Measurements from ENCODE around the gene DMPK.

DMPK gene

DNA sequence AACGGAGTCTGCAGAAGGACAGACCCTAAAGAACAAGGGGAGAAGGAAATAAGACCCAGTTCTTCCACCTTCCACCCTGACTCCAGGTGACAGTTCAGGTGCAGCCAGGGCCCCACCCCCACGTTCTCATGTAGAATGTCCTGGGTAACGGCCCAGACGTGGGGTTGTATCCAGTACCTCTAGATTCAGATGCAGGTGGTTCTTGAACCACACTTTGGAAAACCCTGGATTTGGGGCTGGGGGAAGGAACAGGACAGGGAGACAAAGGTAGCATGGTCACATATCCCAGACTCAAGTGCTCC is 2.2 kb downstream of the DMPK start:
- H4K8ac ChIP-seq (ENCODE audit: low read depth, low read length) = peak overlapping the region; percentile 78
- H3K9ac ChIP-seq (ENCODE audit: low read depth, low read length, poor library complexity) = no peak overlapping the region
- H3K18ac ChIP-seq (ENCODE audit: low read length) = peak overlapping the region; percentile 55
- H3K4me2 ChIP-seq (ENCODE audit: insufficient read depth, low read length, poor library complexity, severe bottlenecking) = peak overlapping the region; percentile 83
- no peak for DNase-seq (ENCODE audit: low spot score)
- no peak overlapping the region for H2AFZ ChIP-seq (ENCODE audit: low read length)
- no CpG with 5 or more reads among the region's 4 CpGs for WGBS, 2 donors (ENCODE audit: extremely low coverage in 2 of 2, insufficient read length in 2 of 2, insufficient replicate concordance in 1 of 2)
- no peak overlapping the region for H3K27ac ChIP-seq (replicated peaks; ENCODE audit: low read length)
- H2BK15ac ChIP-seq (ENCODE audit: low read length) = peak overlapping the region; percentile 68
- H4K91ac ChIP-seq (ENCODE audit: low read depth, low read length, poor library complexity) = no peak overlapping the region
- H3K14ac ChIP-seq (ENCODE audit: low read length) = no peak overlapping the region
- H3K79me1 ChIP-seq (ENCODE audit: low read depth, low read length) = peaks cover 2% of the 10 kb centered on the region
- peaks cover 0 to 6% (median 0%) of the 10 kb centered on the region in 3 experiments for H3K27me3 ChIP-seq (ENCODE audit: control insufficient read depth in 3 of 3, insufficient read depth in 3 of 3, low read depth in 1 of 3, low read length in 3 of 3)
- no peak overlapping the region for H3K23ac ChIP-seq (ENCODE audit: low read depth, low read length, poor library complexity)
- H2BK12ac ChIP-seq (ENCODE audit: low read length) = no peak overlapping the region
- H3K4me3 ChIP-seq (ENCODE audit: low read length in 2 of 2) = no peak overlapping the region
- H2BK5ac ChIP-seq (ENCODE audit: low read length) = peak overlapping the region; percentile 2
- peaks cover 19 to 24% of the 10 kb centered on the region in 2 donors for H3K4me1 ChIP-seq (ENCODE audit: control insufficient read depth in 2 of 2, insufficient read depth in 1 of 2, low read depth in 1 of 2, low read length in 2 of 2)
- H2BK120ac ChIP-seq (ENCODE audit: low read depth, low read length) = no peak overlapping the region
- H2AK5ac ChIP-seq (ENCODE audit: low read depth, low read length) = peak overlapping the region; percentile 79
- peaks cover 23 to 58% of the 10 kb centered on the region in 2 donors for H3K36me3 ChIP-seq (replicated peaks in 1 of 2; ENCODE audit: control insufficient read depth in 2 of 2, insufficient read depth in 2 of 2, low read length in 2 of 2)
- H3K4ac ChIP-seq (ENCODE audit: low read length) = no peak overlapping the region
- H3K9me3 ChIP-seq (replicated peaks in 1 of 2; ENCODE audit: control insufficient read depth in 2 of 2, insufficient read depth in 1 of 2, low read depth in 1 of 2, low read length in 2 of 2) = no peaks in the 10 kb centered on the region

DNA sequence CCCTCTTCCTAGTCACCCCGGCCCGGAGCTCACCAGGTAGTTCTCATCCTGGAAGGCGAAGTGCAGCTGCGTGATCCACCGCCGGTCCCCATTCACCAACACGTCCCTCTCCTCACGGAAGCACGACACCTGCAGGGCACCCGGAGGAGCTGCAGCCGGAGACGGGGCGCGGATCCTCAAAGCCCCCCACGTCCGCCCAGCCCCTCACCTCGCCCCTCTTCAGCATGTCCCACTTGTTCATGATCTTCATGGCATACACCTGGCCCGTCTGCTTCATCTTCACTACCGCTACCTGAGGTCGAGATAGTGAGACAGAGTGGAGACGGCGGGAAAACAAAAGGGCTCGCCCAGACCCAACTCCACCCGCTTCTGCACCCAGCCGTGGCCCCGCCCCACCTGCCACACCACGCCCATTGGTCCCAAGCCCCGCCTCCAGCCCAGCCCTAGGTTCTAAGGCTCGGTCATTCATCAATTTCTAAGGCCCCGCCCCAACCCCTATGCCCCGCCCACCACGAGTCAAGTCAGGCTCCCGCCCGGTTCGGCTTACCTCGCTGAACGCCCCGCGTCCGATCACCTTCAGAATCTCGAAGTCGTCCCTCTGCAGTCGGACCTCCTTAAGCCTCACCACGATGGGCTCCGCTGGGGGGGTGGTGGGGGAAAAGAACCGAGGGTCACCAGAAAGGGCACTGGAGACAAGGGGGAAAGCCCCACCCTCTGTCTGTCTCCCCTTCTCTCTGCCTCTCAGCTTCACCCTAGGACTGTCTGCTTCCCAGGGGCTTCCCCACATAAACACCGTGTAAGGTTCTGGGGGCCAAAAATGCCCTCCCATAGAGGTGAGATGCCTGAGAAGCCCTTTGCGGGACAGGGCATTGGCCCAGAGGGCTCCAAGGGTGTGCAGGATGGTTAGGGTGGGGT is 2.8 kb downstream of the DMPK start:
- no peak overlapping the region for H2AFZ ChIP-seq (ENCODE audit: low read length)
- peaks cover 20 to 57% of the 10 kb centered on the region in 2 donors for H3K36me3 ChIP-seq (replicated peaks in 1 of 2; ENCODE audit: control insufficient read depth in 2 of 2, insufficient read depth in 2 of 2, low read length in 2 of 2)
- H3K9ac ChIP-seq (ENCODE audit: low read depth, low read length, poor library complexity) = peak overlapping the region; percentile 65
- DNase-seq (ENCODE audit: low spot score) = peak; percentile 95
- WGBS, 2 donors (ENCODE audit: extremely low coverage in 2 of 2, insufficient read length in 2 of 2, insufficient replicate concordance in 1 of 2) = no CpG with 5 or more reads among the region's 48 CpGs
- H4K91ac ChIP-seq (ENCODE audit: low read depth, low read length, poor library complexity) = no peak overlapping the region
- peak overlapping the region; percentile 79 for H3K4ac ChIP-seq (ENCODE audit: low read length)
- no peaks in the 10 kb centered on the region for H3K9me3 ChIP-seq (replicated peaks in 1 of 2; ENCODE audit: control insufficient read depth in 2 of 2, insufficient read depth in 1 of 2, low read depth in 1 of 2, low read length in 2 of 2)
- H3K27ac ChIP-seq (replicated peaks; ENCODE audit: low read length) = no peak overlapping the region
- H3K18ac ChIP-seq (ENCODE audit: low read length) = peak overlapping the region; percentile 55
- H2BK12ac ChIP-seq (ENCODE audit: low read length) = no peak overlapping the region
- H2AK5ac ChIP-seq (ENCODE audit: low read depth, low read length) = peak overlapping the region; percentile 79
- peak overlapping the region; percentile 86 for H3K4me2 ChIP-seq (ENCODE audit: insufficient read depth, low read length, poor library complexity, severe bottlenecking)
- peak overlapping the region; percentile 19 for H3K23ac ChIP-seq (ENCODE audit: low read depth, low read length, poor library complexity)
- H3K79me1 ChIP-seq (ENCODE audit: low read depth, low read length) = peaks cover 2% of the 10 kb centered on the region
- H3K27me3 ChIP-seq (ENCODE audit: control insufficient read depth in 3 of 3, insufficient read depth in 3 of 3, low read depth in 1 of 3, low read length in 3 of 3) = peaks cover 0 to 6% (median 0%) of the 10 kb centered on the region in 3 experiments
- no peak overlapping the region for H3K14ac ChIP-seq (ENCODE audit: low read length)
- no peak overlapping the region for H2BK120ac ChIP-seq (ENCODE audit: low read depth, low read length)
- peak overlapping the region; percentile 78 for H4K8ac ChIP-seq (ENCODE audit: low read depth, low read length)
- peak overlapping the region; percentile 68 for H2BK15ac ChIP-seq (ENCODE audit: low read length)
- H3K4me1 ChIP-seq (ENCODE audit: control insufficient read depth in 2 of 2, insufficient read depth in 1 of 2, low read depth in 1 of 2, low read length in 2 of 2) = peaks cover 19 to 24% of the 10 kb centered on the region in 2 donors
- peak overlapping the region in 1 of 2 donors; percentile 82 for H3K4me3 ChIP-seq (ENCODE audit: low read length in 2 of 2)
- peak overlapping the region; percentile 2 for H2BK5ac ChIP-seq (ENCODE audit: low read length)

GRCh38 chr19:45778010-45778661 is 4.2 kb downstream of the DMPK start:
- H3K9ac ChIP-seq (ENCODE audit: low read depth, low read length, poor library complexity) = peak overlapping the region; percentile 60
- H3K27ac ChIP-seq (replicated peaks; ENCODE audit: low read length) = no peak overlapping the region
- no peak for DNase-seq (ENCODE audit: low spot score)
- H3K9me3 ChIP-seq (replicated peaks in 1 of 2; ENCODE audit: control insufficient read depth in 2 of 2, insufficient read depth in 1 of 2, low read depth in 1 of 2, low read length in 2 of 2) = no peaks in the 10 kb centered on the region
- H2BK120ac ChIP-seq (ENCODE audit: low read depth, low read length) = no peak overlapping the region
- peaks cover 8 to 23% of the 10 kb centered on the region in 2 donors for H3K4me1 ChIP-seq (ENCODE audit: control insufficient read depth in 2 of 2, insufficient read depth in 1 of 2, low read depth in 1 of 2, low read length in 2 of 2)
- H2AK5ac ChIP-seq (ENCODE audit: low read depth, low read length) = peak overlapping the region; percentile 78
- peaks cover 23 to 54% of the 10 kb centered on the region in 2 donors for H3K36me3 ChIP-seq (replicated peaks in 1 of 2; ENCODE audit: control insufficient read depth in 2 of 2, insufficient read depth in 2 of 2, low read length in 2 of 2)
- peak overlapping the region; percentile 76 for H3K18ac ChIP-seq (ENCODE audit: low read length)
- H2BK15ac ChIP-seq (ENCODE audit: low read length) = no peak overlapping the region
- no peak overlapping the region for H3K4me3 ChIP-seq (ENCODE audit: low read length in 2 of 2)
- peaks cover 0 to 6% (median 0%) of the 10 kb centered on the region in 3 experiments for H3K27me3 ChIP-seq (ENCODE audit: control insufficient read depth in 3 of 3, insufficient read depth in 3 of 3, low read depth in 1 of 3, low read length in 3 of 3)
- peak overlapping the region; percentile 24 for H4K91ac ChIP-seq (ENCODE audit: low read depth, low read length, poor library complexity)
- H3K23ac ChIP-seq (ENCODE audit: low read depth, low read length, poor library complexity) = peak overlapping the region; percentile 96
- H3K4me2 ChIP-seq (ENCODE audit: insufficient read depth, low read length, poor library complexity, severe bottlenecking) = no peak overlapping the region
- H2BK12ac ChIP-seq (ENCODE audit: low read length) = no peak overlapping the region
- H3K4ac ChIP-seq (ENCODE audit: low read length) = no peak overlapping the region
- no peak overlapping the region for H3K14ac ChIP-seq (ENCODE audit: low read length)
- no CpG with 5 or more reads among the region's 28 CpGs for WGBS, 2 donors (ENCODE audit: extremely low coverage in 2 of 2, insufficient read length in 2 of 2, insufficient replicate concordance in 1 of 2)
- H3K79me1 ChIP-seq (ENCODE audit: low read depth, low read length) = no peaks in the 10 kb centered on the region
- H4K8ac ChIP-seq (ENCODE audit: low read depth, low read length) = no peak overlapping the region
- H2BK5ac ChIP-seq (ENCODE audit: low read length) = peak overlapping the region; percentile 60
- H2AFZ ChIP-seq (ENCODE audit: low read length) = no peak overlapping the region

GRCh38 chr19:45777395-45777961 is 4.8 kb downstream of the DMPK start:
- Histone ChIP-seq H4K91ac (ENCODE audit: low read depth, low read length, poor library complexity) (peak overlapping the region; percentile 24), H4K8ac (ENCODE audit: low read depth, low read length) (peak overlapping the region; percentile 32), H2BK5ac (ENCODE audit: low read length) (peak overlapping the region; percentile 60), H3K9ac (ENCODE audit: low read depth, low read length, poor library complexity) (peak overlapping the region; percentile 3), H2BK12ac (ENCODE audit: low read length) (no peak overlapping the region), H3K18ac (ENCODE audit: low read length) (no peak overlapping the region), H3K23ac (ENCODE audit: low read depth, low read length, poor library complexity) (peak overlapping the region; percentile 96), H3K27me3 (ENCODE audit: control insufficient read depth in 3 of 3, insufficient read depth in 3 of 3, low read depth in 1 of 3, low read length in 3 of 3) (peaks cover 0 to 6% (median 0%) of the 10 kb centered on the region in 3 experiments), H2BK15ac (ENCODE audit: low read length) (no peak overlapping the region), H3K4me2 (ENCODE audit: insufficient read depth, low read length, poor library complexity, severe bottlenecking) (no peak overlapping the region), H2BK120ac (ENCODE audit: low read depth, low read length) (no peak overlapping the region), H3K9me3 (replicated peaks in 1 of 2; ENCODE audit: control insufficient read depth in 2 of 2, insufficient read depth in 1 of 2, low read depth in 1 of 2, low read length in 2 of 2) (no peaks in the 10 kb centered on the region), H2AFZ (ENCODE audit: low read length) (no peak overlapping the region), H3K14ac (ENCODE audit: low read length) (no peak overlapping the region), H3K4me3 (ENCODE audit: low read length in 2 of 2) (no peak overlapping the region), H3K4me1 (ENCODE audit: control insufficient read depth in 2 of 2, insufficient read depth in 1 of 2, low read depth in 1 of 2, low read length in 2 of 2) (peaks cover 6 to 19% of the 10 kb centered on the region in 2 donors), H3K36me3 (replicated peaks in 1 of 2; ENCODE audit: control insufficient read depth in 2 of 2, insufficient read depth in 2 of 2, low read length in 2 of 2) (peaks cover 28 to 59% of the 10 kb centered on the region in 2 donors), H3K4ac (ENCODE audit: low read length) (peak overlapping the region; percentile 48), H3K27ac (replicated peaks; ENCODE audit: low read length) (no peak overlapping the region), H2AK5ac (ENCODE audit: low read depth, low read length) (no peak overlapping the region), H3K79me1 (ENCODE audit: low read depth, low read length) (no peaks in the 10 kb centered on the region)
- no peak for DNase-seq (ENCODE audit: low spot score)
- WGBS, 2 donors (ENCODE audit: extremely low coverage in 2 of 2, insufficient read length in 2 of 2, insufficient replicate concordance in 1 of 2) = no CpG with 5 or more reads among the region's 34 CpGs

All from neuronal stem cell (in vitro differentiated cells).